SK-N-MC (cell line): ENCODE measurements around the gene THY1.

Source experiments
- EZH2 ChIP-seq: fragments of 200-600 bp; sonication (generic); IDR thresholded peaks from one replicate; pipeline ENCODE4 v1.6.1; 2017; ENCODE audit warnings: antibody characterized with exemption
- POLR2AphosphoS5 ChIP-seq: IDR thresholded peaks from 2 replicates; pipeline ENCODE4 v1.6.1; 2012; ENCODE audit warnings: mild to moderate bottlenecking, low read depth, low read length, borderline replicate concordance

- TF ChIP-seq POLR2AphosphoS5 (no peak), EZH2 (no peak)
These were observed 22.1 kb downstream of the THY1 start for GRCh38 chr11:119400860-119401259.
